Subcutaneous preadipocyte (primary cell): ENCODE data around the gene HIF3A. TPM values are rescaled to one million over a fixed set of nuclear protein-coding genes. Genes with fewer than 3 reads are reported as not detected.

Source experiments
- small RNA-seq: library from RNA; depleted of rRNA; stranded (forward); fragments of <200 nt; gene quantifications from one replicate; pipeline ENCODE3, GENCODE V24; 2012
- total RNA-seq: library from RNA; depleted of rRNA; stranded (reverse); fragments of >200 nt; gene quantifications from 2 replicates; pipeline ENCODE4 v1.2.3, GENCODE V29; 2012

HIF3A gene
- total RNA-seq = 10.8 and 22.0 TPM in 2 replicates

GRCh38 chr19:46296722-46297461, at the start of gene HIF3A:
TSS of gene HIF3A (plus strand) at chr19:46297042. CDS start at chr19:46297077, 35 bp downstream.

DNA sequence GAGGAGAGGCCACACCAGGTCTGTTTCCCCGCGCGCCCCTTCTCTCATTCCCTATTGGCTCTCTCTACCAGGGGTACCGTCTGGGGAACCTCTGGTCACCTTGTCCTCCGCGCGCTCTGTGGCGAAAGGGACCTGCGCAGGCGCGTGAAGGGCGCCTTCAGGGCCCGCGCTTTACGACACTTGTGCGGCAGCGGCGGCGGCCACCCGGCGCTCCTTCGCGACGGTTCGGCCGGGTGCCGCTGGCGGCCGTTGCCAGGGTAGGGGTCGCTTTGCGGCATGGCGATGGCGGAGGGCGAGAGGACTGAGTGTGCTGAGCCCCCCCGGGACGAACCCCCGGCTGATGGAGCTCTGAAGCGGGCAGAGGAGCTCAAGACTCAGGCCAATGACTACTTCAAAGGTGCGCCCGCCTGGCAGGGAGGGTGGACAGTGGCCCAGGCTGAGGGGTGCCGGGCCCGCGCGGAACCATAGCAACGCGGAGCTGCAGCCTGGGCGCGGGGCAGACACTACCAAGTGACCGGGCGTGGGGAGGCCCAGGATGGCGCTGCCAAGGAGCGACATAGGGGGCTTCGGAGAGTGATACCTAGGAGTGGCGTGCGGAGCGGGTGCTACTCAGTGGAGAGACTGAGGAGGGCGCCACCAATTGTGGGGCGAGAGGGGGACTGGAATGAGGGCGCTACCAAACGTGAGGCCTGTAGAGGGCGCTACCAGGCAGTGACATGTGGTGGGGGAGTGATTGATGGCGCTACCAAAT, 50.2 kb downstream of the HIF3A start, which contains the start of gene PPP5C:
Gene PPP5C (plus strand): TSS at position 267 of the 751 bp plus-strand sequence. CDS start 10 bp downstream, at position 277.

Small RNA genes lying within 50 kb of the gene (small RNA-seq; reads per million reads assigned to genes)
- not detected for gene RNU6-924P

Other genes starting within 250 kb of the HIF3A start
- not detected in 2 replicates for gene IGFL3, start 172.4 kb upstream of the HIF3A start, total RNA-seq
- gene IGFL2, start 148.8 kb upstream of the HIF3A start, total RNA-seq = not detected in 2 replicates
- not detected in 2 replicates for gene IGFL1, start 67.3 kb upstream of the HIF3A start, total RNA-seq
- gene PPP5C, start 50.0 kb downstream of the HIF3A start, total RNA-seq = 61.0 and 72.3 TPM in 2 replicates
- 15.4 and 20.9 TPM in 2 replicates for gene CCDC8, start 116.5 kb downstream of the HIF3A start, total RNA-seq
- gene PNMA8C, start 131.9 kb downstream of the HIF3A start, total RNA-seq = not detected in 2 replicates
- gene PNMA8A, start 174.5 kb downstream of the HIF3A start, total RNA-seq = 5.1 and 8.1 TPM in 2 replicates
- 0.78 and 1.1 TPM in 2 replicates for gene PNMA8B, start 198.8 kb downstream of the HIF3A start, total RNA-seq